Panc1 (cell line): Measurements from ENCODE around the gene TSHZ2.

Experiments
- POLR2AphosphoS5 ChIP-seq: IDR thresholded peaks from 2 replicates; pipeline ENCODE4 v1.6.1; 2012; ENCODE audit warnings: mild to moderate bottlenecking, low read depth, low read length, moderate library complexity
- TF ChIP-seq, protein P1 (sequence below): fragments of 450-650 bp; IDR thresholded peaks from 2 replicates; pipeline ENCODE4 v1.5.1; 2017; ENCODE audit warnings: mild to moderate bottlenecking

DNA sequence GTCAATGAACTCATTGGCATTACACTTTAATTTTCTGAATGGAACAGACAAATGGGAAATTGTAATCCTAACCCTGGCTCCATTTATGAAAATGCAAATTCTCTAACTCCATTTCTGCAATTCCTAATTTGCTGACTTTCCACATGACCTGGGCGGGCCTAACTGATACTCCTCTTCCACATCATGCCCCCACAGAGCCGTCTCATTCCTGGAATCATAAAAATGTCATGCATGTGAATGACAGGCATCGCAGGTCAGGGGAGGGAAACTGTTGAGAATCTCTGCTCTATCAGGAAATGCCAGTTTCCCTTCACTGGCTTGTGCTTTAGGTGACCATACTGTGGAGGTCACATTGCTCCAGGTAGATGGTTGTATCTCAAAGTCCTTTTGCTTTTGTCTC, 456.4 kb downstream of the TSHZ2 start:
- TF ChIP-seq, protein P1, sequence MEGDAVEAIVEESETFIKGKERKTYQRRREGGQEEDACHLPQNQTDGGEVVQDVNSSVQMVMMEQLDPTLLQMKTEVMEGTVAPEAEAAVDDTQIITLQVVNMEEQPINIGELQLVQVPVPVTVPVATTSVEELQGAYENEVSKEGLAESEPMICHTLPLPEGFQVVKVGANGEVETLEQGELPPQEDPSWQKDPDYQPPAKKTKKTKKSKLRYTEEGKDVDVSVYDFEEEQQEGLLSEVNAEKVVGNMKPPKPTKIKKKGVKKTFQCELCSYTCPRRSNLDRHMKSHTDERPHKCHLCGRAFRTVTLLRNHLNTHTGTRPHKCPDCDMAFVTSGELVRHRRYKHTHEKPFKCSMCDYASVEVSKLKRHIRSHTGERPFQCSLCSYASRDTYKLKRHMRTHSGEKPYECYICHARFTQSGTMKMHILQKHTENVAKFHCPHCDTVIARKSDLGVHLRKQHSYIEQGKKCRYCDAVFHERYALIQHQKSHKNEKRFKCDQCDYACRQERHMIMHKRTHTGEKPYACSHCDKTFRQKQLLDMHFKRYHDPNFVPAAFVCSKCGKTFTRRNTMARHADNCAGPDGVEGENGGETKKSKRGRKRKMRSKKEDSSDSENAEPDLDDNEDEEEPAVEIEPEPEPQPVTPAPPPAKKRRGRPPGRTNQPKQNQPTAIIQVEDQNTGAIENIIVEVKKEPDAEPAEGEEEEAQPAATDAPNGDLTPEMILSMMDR: no peak
- TF ChIP-seq POLR2AphosphoS5: no peak
